ENCODE measurements around the gene CHST9.
"Not testable (repeated sequence)": the region's sequence is repeated elsewhere in the genome, so short reads cannot be mapped to it uniquely, and the experiment has no call there.

CHST9 gene

DNA sequence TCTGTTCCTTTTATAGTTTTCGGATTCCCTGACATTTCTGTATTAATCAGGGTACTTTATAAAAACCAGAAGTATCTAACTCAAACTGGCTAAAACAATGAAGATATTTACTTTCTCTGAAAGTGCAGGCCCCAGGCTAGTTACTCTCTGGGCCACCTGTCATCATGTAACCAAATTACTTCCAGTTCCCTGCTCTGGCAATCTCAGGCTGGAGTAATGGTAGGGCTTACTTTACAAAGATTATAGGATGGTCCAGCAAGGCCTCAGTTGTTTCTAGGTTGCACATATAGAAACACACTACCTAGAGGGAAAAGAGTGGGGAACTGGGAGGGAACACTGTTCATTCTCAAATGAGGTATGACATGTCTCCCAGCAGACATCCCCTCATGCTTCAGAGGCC lies 74.8 kb downstream of the CHST9 start:
- no peak for DNase-seq (ENCODE audit: low read depth)
- TF ChIP-seq, protein P1, sequence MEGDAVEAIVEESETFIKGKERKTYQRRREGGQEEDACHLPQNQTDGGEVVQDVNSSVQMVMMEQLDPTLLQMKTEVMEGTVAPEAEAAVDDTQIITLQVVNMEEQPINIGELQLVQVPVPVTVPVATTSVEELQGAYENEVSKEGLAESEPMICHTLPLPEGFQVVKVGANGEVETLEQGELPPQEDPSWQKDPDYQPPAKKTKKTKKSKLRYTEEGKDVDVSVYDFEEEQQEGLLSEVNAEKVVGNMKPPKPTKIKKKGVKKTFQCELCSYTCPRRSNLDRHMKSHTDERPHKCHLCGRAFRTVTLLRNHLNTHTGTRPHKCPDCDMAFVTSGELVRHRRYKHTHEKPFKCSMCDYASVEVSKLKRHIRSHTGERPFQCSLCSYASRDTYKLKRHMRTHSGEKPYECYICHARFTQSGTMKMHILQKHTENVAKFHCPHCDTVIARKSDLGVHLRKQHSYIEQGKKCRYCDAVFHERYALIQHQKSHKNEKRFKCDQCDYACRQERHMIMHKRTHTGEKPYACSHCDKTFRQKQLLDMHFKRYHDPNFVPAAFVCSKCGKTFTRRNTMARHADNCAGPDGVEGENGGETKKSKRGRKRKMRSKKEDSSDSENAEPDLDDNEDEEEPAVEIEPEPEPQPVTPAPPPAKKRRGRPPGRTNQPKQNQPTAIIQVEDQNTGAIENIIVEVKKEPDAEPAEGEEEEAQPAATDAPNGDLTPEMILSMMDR (IDR thresholded peaks at IDR 0.05; ENCODE audit: control insufficient read depth, insufficient read depth, low read depth, low read length, missing control alignments), result no peak
- H3K4me3 ChIP-seq (ENCODE audit: control insufficient read depth, low read depth, low read length), result no peak overlapping the region

DNA sequence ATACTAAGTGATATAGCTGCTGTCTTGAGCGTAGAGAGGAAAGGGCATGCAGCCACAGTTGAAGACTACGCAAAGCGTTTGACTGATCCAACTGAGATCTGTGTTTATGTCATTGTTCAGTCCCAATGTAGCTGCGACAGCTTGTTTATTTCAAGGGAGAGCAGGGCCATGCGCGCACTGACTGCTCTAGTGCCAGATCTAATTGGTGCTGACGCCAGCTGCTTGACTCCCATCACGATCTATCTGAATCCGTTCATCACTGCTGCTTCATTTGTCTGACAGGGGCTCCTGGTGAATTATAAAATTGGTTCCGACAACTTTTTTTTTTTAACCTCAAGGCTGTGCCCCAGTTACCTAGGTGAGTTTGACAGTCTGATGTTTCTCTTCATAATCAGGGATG lies 75.7 kb downstream of the CHST9 start:
- TF ChIP-seq, protein P1 (IDR thresholded peaks at IDR 0.05; ENCODE audit: control insufficient read depth, insufficient read depth, low read depth, low read length, missing control alignments), result no peak
- no peak for DNase-seq (ENCODE audit: low read depth)
- H3K4me3 ChIP-seq (ENCODE audit: control insufficient read depth, low read depth, low read length), result no peak overlapping the region

DNA sequence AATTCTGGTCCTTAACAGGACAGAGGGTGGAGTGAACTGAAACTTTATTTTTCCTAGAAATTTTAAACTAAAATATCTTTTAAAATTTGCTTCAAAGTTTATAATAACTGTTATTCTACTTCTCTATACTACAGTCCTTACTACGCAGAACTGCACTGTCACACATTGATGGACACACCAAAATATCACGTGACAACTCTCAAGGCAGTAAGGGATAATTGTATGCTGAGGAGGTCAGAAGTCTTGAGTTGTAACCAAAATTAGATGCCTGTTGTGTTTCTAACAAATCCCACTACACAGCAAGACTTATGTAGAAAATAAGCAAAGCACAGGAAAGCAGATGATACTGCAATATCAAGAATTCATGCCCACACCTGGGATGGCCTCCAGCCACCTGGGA lies 76.3 kb downstream of the CHST9 start:
- no peak for DNase-seq (ENCODE audit: low read depth)
- TF ChIP-seq, protein P1 (IDR thresholded peaks at IDR 0.05; ENCODE audit: control insufficient read depth, insufficient read depth, low read depth, low read length, missing control alignments), result no peak
- no peak overlapping the region for H3K4me3 ChIP-seq (ENCODE audit: control insufficient read depth, low read depth, low read length)

DNA sequence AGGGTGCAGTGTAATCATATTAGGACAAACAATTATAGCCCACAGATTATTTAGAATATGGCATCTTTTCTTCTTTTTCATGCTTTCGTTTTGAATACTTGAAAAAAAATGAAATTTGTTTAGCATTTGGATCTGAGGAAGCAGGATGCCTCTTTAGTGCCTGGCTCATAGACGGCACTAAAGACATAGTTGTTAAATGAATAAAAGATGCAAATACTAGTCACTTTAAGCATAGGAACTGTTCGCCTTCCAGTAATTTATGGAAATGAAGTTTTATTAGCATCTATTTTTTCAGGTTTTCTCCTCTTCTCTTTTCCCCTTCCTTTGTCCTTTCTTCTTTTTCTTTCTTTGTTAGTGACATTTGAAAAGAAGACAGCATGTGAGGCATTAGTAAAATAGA lies 80.4 kb downstream of the CHST9 start:
- DNase-seq (ENCODE audit: low read depth), result no peak
- H3K4me3 ChIP-seq (ENCODE audit: control insufficient read depth, low read depth, low read length), result no peak overlapping the region
- TF ChIP-seq, protein P1 (IDR thresholded peaks at IDR 0.05; ENCODE audit: control insufficient read depth, insufficient read depth, low read depth, low read length, missing control alignments), result no peak

DNA sequence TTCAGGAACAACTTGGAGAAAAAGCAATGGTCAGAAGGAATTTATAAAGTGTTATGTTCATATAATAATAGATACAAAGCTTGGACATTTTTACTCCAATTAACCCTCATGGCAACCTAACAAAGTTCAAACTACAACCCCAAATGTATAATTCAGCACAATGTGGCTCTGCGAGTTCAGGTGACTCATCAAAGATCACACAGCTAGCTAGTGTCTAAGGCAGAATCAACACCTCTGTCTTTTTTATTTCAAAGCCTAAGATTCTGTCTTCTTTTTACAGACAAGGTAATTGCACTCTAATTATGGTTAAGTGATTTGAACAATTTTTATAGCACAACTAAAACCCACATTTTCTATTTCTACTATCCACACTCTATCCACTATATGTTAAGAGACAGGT lies 90.5 kb downstream of the CHST9 start:
- H3K4me3 ChIP-seq (ENCODE audit: control insufficient read depth, low read depth, low read length), result no peak overlapping the region
- TF ChIP-seq, protein P1 (IDR thresholded peaks at IDR 0.05; ENCODE audit: control insufficient read depth, insufficient read depth, low read depth, low read length, missing control alignments), result no peak
- no peak for DNase-seq (ENCODE audit: low read depth)

DNA sequence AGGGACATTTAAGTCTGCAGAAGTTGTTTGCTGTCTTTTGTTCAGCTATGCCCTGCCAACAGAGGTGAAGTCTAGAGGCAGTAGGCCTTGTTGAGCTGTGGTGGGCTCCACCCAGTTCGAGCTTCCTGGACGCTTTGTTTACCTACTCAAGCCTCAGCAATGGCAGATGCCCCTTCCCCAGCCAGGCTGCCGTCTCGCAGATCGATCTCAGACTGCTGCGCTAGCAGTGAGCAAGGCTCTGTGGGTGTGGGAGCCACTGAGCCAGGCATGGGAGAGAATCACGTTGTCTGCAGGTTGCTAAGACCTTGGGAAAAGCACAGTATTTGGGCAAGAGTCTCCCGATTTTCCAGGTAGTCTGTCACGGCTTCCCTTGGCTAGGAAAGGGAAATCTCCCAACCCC lies 91.8 kb downstream of the CHST9 start:
- not testable (repeated sequence) for H3K4me3 ChIP-seq (ENCODE audit: control insufficient read depth, low read depth, low read length); DNase-seq (ENCODE audit: low read depth)

DNA sequence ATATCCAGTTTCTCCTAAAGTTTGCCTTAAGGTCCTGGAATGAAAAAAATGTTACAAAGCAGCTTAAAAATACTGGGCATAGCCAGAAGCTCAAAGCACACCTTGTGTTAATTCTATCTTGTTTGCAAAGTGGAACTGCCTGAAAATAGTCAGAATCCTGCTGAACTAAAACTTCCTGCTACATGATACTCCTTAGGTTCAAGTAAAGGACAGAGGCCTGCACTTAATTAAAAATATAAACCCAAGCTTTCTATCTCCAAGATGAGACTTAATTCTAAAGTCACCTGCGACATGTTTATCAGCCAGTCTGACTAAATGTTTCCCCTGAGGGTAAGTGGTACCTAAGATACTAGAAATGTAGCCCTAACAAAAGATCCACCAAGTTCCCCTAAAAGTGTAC lies 103.4 kb downstream of the CHST9 start:
- H3K4me3 ChIP-seq (ENCODE audit: control insufficient read depth, low read depth, low read length), result no peak overlapping the region
- TF ChIP-seq, protein P1 (IDR thresholded peaks at IDR 0.05; ENCODE audit: control insufficient read depth, insufficient read depth, low read depth, low read length, missing control alignments), result no peak
- DNase-seq (ENCODE audit: low read depth), result no peak

Measured in AG09309 (cell line).